GM21576 (cell line): ENCODE measurements around the gene CLEC4C.
"Not testable (repeated sequence)": the region's sequence is repeated elsewhere in the genome, so short reads cannot be mapped to it uniquely, and the experiment has no call there.

Source experiments
- ATAC-seq: cut with Tn5 transposase; IDR thresholded peaks from one replicate; pipeline ENCODE4 v1.9.1; 2021; ENCODE audit warnings: mild to moderate bottlenecking, moderate library complexity; ENCODE audit not compliant: unreplicated experiment

Gene CLEC4C, protein sequence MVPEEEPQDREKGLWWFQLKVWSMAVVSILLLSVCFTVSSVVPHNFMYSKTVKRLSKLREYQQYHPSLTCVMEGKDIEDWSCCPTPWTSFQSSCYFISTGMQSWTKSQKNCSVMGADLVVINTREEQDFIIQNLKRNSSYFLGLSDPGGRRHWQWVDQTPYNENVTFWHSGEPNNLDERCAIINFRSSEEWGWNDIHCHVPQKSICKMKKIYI

DNA sequence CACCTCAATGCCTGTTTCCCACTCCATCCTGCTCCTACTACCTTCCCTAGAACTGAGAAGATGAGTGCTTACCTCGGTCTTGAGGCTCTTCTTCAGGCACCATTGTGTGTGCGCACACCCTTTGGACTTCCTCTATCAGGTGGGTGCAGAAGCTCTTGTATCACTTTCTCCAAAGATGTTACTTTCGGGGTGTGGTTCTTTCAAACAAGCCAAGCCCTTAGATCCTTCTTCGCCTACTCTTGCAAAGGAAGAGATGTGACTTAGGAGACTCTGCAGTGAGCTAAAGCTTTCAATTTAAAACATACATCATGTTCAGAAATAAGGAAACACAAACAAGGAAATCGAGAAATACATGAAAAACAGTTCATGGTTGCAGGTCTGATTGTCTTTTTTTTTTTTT, at the start of gene CLEC4C:
TSS of gene CLEC4C (minus strand) at position 130 of the 400 bp plus-strand sequence. CDS start at position 103, 27 bp downstream.
- no peak for ATAC-seq

DNA sequence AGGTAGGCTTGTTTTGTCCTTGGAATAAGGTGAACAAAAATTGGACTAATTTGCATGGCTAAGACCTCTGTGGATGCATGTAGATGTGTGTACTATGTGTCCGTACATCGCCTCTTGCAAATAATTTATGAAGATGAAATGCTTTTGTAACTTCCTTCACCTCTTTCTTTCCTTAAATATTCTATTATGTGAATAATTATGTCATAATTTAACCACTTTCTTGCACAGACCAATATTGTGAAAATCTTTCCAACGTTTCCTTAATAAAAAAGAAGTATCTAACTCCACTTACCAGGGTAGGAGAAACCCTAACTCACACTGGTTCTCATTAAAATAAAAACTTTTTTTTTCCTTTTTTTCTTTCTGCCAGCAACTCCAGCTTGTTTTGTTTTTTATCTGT, 46.0 kb upstream of the CLEC4C start:
- ATAC-seq = no peak

DNA sequence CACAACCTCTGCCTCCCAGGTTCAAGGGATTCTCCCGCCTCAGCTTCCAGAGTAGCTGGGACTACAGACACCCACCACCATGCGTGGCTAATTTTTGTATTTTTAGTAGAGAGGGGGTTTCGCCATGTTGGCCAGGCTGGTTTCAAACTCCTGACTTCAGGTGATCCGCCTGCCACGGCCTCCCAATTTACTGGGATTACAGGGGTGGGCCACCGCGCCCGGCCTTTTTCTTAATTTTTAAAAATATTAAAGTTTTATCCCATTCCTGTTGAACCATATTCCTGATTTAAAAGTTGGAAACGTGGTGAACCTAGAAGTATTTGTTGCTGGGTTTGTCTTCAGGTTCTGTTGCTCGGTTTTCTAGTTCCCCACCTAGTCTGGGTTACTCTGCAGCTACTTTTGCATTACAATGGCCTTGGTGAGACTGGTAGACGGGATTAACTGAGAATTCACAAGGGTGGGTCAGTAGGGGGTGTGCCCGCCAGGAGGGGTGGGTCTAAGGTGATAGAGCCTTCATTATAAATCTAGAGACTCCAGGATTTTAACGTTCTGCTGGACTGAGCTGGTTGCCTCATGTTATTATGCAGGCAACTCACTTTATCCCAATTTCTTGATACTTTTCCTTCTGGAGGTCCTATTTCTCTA, 41.8 kb upstream of the CLEC4C start, which contains the start of gene NANOG:
TSS of gene NANOG (plus strand) at position 519 of the 645 bp plus-strand sequence. CDS start 213 bp downstream, outside the sequence.
- ATAC-seq = not testable (repeated sequence)

DNA sequence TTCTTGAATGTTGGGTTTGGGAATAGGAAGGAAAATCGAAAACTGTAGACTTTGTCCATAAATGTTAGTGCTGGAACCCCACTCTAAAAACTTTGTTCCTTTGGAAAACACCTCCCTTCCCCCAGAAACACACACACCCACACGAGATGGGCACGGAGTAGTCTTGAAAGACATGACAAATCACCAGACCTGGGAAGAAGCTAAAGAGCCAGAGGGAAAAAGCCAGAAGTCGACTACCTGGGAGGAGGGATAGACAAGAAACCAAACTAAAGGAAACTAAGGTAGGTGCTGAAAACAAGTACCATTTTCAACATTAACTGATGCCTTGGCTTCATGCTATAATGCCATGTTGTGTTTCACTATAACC, 41.1 kb upstream of the CLEC4C start:
- ATAC-seq = no peak

DNA sequence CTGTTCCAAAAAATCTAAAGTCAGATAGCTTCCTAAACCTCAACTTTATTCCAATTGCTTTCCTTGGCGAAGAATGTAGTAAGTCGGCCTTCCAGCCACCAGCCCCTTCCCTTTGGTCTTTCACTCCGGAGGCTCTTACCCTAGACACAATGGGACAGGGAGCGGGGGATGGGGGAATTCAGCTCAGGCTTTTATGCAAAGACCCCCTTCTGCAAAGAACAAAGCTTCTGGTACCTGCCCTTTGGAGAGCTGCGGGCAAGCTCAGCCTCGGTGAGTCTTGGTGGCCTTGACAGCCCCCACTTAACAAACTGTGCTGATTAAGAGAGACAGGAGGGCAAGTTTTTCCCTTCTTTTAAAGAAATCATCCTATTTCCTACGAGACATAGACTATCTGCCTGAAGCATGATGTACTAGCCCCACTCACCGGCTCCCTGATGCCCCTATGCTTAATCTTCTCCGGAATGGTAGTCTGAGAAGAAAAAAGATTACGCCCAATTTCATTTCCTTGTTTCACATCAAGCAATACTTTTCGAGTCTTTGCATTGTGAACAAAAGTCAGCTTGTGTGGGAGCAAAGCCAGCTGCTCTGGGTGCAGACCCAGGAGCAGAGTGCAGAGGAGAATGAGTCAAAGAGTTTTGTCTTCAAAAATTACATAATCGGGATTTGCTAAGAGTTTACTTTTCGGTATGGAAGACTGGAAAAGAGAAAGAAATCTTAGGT, 40.6 kb upstream of the CLEC4C start:
- ATAC-seq = no peak

DNA sequence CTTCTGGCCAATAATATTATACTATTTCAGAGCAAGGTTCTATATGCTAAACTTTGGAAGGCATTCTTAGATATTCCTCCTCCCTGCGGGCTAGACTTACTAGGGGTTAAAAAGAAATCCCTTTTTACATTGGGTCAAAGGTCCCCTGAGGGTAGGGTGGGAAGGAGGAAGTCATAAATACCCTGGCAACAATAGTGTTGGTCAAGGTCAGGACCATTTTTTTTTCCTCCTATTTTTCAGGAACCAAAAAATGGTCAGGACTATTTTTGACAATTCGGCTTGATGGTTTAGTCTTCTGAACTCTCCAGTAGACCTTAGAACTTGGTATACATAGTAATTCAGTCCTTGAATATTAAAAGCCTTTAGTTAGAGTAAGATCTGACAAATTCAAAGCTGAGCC, 37.5 kb upstream of the CLEC4C start:
- no peak for ATAC-seq

DNA sequence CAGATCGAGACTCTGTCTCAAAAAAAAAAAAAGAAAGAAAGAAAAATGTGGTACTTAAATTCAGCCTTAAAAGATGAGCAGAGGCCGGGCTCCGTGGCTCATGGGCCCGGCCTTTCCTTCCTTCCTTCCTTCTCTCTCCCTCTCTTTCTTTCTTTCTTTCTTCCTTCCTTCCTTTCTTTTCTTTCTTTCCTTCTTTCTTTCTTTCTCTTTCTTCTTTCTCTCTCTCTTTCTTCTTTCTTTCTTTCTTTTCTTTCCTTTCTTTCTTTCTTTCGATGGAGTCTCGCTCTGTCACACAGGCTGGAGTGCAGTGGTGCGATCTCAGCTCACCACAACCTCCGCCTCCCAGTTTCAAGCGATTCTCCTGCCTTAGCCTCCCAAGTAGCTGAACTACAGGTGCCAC, 36.3 kb upstream of the CLEC4C start:
- ATAC-seq = not testable (repeated sequence)

DNA sequence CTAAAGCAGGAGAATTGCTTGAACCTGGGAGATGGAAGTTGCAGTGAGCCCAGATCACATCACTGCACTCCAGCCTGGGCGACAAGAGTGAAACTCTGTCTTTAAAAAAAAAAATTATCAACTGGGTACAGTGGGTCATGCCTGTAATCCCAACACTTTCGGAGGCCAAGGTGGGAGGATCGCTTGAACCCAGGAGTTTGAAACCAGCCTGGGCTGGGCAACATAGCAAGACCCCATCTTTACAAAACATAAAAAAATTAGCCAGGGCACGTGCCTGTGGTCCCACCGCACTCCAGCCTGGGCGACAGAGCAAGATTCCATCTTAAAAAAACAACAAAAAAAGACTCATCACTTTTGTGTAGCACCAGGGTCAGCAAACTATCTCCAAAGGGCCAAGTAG, 34.9 kb upstream of the CLEC4C start:
- ATAC-seq = no peak

DNA sequence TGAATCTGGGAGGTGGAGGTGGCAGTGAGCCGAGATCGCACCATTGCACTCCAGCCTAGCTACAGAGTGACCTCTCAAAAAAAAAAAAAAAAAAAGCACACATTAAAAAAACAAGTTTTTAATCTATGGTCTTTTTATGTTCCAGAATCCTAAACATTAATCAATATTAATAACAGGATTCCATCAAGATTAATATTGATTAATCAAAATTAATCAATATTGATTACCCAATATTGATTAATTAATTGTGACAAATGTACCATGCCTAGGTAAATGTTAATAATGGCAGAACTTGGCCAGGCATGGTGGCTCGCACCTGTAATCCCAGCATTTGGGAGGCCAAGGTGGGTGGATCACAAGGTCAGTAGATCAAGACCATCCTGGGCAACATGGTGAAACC, 34.1 kb upstream of the CLEC4C start:
- ATAC-seq = no peak

DNA sequence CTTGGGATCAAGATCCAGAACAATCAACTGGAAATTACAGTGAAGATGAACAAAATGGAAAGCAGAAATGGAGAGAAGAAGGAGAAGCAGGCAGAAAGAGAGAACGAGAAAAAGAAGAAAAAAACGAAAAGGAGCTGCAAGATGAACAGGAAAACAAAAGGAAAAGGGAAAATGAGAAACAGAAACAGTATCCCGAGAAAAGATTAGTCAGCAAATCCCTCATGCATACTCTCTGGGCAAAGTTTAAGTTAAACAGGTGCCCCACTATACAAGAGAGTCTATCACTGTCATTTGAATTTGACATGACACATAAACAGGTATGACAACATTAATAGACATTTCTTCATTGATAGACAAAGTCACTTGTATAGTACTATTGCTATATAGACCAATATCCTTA, 22.8 kb upstream of the CLEC4C start:
- no peak for ATAC-seq

DNA sequence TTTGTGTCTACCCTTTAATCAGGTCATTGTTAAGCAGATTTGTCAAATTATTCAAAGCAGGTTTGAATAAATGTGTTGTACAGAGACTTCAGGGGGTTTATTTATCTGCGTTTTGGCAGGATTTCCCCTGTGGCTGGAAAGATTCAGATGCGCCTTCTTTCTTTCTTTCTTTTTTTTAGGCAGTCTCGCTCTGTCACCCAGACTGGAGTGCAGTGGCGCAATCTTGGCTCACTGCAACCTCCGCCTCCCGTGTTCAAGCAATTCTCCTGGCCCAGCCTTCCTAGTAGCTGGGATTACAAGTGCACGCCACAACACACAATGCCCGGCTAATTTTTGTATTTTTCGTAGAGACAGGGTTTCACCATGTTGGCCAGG, 11.6 kb upstream of the CLEC4C start:
- no peak for ATAC-seq

DNA sequence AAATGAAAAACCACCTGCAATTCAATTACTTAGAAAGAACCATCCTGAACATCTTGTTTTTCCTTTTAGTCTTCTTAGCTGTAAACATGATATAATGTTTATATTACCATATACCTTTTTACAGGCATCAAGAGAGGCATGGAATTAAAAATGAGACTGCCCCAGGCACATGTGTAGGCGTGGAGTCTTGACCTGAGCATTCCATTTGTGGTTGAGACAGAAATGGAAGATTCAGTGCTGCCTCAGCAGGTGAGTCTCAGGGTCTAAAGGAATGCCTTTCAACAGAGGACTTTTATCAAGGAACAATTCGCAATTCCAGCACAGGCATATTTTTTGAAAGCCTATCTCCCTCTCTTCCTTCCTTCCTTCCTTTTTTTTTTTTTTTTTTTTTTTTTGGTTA, 9.8 kb upstream of the CLEC4C start:
- no peak for ATAC-seq

DNA sequence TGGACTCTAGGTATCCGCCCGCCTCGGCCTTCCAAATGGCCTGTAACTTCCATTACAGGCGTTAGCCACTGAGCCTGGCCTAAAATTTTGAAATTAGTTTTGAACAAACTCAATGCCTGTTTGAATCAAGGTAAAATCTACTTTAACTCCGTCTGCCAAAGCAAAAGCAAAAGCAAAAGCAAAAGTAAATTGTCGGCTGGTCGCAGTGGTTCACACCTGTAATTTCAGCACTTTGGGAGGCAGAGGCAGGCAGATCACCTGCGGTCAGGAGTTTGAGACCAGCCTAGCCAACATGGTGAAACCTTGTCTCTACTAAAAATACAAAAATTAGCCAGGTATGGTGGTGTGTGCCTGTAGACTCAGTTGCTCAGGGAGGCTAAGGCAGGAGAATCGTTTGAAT, 8.5 kb upstream of the CLEC4C start:
- not testable (repeated sequence) for ATAC-seq

DNA sequence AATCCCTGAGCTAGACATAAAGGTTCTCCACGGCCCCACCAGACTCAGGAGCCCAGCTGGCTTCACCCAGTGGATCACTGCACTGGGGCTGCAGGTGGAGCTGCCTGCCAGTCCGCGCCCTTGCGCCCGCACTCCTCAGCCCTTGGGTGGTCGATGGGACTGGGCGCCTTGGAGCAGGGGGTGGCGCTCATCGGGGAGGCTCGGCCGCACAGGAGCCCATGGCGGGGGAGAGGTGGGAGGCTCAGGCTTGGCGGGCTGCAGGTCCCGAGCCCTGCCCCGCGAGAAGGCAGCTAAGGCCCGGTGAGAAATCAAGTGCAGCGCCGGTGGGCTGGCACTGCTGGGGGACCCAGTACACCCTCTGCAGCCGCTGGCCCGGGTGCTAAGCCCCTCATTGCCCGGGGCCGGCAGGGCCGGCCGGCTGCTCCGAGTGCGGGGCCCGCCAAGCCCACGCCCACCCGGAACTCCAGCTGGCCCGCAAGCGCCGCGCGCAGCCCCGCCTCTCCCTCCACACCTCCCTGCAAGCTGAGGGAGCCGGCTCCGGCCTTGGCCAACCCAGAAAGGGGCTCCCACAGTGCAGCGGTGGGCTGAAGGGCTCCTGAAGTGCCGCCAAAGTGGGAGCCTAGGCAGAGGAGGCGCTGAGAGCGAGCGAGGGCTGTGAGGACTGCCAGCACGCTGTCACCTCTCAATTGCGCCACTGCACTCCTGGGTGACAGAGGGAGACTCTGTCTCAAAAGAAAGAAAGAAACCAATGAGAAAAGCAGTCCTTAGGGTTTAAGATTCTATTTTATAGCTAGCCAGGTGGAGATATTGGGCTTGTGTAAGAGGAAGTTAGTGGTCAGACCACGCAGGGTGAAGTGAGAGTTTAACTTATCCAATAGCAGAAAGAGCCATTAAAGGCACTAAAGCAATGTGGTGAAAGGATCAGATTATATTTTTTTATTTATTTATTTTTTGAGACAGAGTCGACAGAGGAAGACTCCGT, 5.1 kb upstream of the CLEC4C start:
- not testable (repeated sequence) for ATAC-seq

DNA sequence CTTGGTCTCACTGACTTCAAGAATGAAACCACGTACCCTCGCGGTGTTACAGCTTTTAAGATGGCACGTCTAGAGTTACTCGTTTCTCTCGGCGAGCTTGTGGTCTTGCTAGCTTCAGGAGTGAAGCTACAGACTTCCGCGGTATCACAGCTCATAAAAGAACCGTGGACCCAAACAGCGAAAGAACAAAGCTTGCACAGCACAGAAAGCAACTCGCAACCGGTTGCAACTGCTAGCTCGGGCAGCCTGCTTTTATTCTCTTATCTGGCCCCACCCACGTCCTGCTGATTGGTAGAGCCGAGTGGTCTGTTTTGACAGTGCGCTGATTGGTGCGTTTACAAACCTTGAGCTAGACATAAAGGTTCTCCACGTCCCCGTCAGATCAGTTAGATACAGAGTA, 4.2 kb upstream of the CLEC4C start:
- ATAC-seq = no peak

DNA sequence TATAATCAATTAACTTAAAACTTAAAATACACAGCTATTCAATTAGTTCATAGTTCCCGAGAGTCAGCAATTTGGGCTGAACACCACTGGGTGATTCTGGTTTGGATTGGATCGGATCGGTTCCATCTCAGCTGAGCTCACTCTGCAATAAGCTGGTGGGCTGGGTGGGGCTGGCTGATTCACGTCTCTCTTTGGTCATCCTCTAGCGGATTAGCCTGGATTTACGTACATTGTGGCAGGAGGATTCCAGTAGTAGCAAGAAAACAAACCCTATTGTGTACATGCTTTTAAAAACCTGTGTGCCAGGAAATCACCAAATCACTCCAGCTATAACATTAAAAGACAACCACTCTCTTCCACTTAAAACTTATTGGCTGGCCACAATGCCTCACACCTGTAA, 3.2 kb upstream of the CLEC4C start:
- no peak for ATAC-seq

DNA sequence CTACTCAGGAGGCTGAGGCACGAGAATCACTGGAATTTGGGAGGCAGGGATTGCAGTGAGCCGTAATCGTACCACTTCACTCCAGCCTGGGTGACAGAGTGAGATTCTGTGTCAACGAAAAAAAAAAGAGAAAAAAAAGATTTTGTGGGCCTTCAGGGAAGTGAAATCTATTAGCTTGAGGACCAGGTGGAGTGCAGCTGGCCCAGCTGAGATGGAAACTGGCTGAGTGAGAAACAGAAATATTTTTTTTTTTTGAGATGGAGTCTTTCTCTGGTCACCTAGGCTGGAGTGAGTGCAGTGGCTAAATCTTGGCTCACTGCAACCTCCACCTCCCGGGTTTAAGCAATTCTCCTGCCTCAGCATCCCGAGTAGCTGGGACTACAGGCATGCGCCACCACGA, 2.3 kb upstream of the CLEC4C start:
- no peak for ATAC-seq

DNA sequence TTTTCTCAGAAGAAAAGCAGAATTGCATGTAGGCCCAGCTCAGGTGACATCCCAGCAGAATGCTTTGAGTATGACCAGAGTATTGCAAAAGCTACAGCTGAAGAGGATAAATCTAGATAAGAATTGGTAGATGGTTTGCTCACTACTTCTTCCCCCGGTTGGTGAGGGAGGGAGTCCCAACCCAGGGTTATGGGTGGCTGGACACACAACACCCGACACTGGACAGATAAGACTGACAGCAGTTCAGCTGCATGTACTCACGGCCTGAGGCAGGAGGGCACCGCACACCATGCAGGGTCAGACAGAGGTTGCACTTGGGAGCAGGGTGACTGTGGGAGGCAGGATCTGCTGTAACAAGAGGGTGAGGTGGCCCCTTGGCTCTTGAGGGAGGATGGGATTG, 1.7 kb upstream of the CLEC4C start:
- no peak for ATAC-seq

DNA sequence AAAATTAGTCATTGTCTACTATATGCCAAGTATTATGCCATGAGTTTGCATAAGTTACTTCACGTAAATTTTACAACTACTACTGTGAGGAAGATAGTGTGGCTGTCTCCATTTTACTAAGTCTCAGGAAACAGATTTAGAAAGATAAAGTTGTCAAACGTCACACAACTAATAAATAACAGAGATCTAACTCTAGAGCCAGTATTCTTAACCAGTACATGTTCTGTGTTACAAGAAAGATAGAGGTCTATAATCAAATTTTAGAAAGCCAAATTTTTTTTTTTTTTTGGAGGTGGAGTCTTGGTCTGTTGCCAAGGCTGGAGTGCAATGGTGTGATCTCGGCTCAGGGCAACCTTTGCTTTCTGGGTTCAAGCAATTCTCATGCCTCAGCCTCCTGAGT, 14.2 kb downstream of the CLEC4C start:
- no peak for ATAC-seq

DNA sequence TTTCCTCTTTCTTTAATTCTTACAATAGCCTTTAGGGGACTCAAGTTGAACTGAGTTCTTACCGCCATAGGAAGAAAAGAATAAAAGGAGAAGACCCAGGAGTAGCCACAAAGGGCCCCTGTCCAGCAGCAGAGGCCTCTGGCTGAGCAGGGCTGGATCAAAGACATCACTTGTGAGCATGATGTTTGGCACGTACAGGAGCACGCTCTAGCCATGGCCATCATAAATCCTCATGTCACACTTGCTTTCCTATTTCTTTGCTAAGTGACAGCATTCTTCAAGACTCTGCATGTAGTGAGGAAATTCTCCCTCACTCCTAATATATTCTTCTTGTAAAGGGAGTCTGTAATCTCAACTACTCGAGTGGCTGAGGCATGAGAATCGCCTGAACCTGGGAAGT, 15.7 kb downstream of the CLEC4C start:
- ATAC-seq = no peak

DNA sequence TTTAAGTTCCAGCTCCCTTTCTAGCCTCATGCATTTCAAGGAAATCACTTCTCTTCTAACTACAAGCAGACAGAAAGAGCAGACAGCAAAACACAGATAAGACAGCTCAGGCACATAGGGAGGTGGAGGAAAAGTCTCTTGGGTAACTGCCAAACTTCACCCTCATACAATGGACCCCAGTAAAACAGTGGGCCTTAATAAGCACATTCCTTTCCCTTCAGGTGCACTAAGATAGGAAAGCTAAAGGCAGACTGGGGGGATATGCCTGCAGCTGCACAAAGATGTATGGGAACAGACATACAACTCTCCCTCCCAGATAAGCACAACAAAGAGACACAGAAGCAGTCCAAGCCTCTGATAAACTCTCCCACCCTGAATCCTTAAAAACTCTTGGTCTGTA, 16.2 kb downstream of the CLEC4C start:
- not testable (repeated sequence) for ATAC-seq
